ENCODE data around the gene VWA5B1.

GRCh38 chr1:20281801-20282200 is 8.9 kb upstream of the VWA5B1 start:
- TF ChIP-seq POLR2AphosphoS5 (IDR thresholded peaks at IDR 0.05; ENCODE audit: borderline replicate concordance, low read depth, low read length): no peak
- no peak for TF ChIP-seq FOXP2 (optimal IDR thresholded peaks at IDR 0.05; ENCODE audit: control extremely low read depth, extremely low read length, insufficient read depth)
- TF ChIP-seq EZH2 (IDR thresholded peaks at IDR 0.05): no peak

Measured in SK-N-MC (cell line).